Transverse colon (tissue), 4 donors: ENCODE results near the gene CAPN5.

Source experiments
- CTCF ChIP-seq, 5 experiments: fragments of 200-600 bp in 3 of 5; fragments of 450-650 bp in 2 of 5; sonication (generic) in 3 of 5; IDR thresholded peaks; 1 replicate in 2 of 5; 2 replicates in 3 of 5; pipeline ENCODE4 v1.5.1; 2016 to 2017; ENCODE audit warnings: antibody characterized with exemption in 5 of 5, inconsistent platforms in 3 of 5, mild to moderate bottlenecking in 2 of 5, moderate library complexity in 1 of 5
- POLR2A ChIP-seq: fragments of 450-650 bp; IDR thresholded peaks from one replicate; pipeline ENCODE4 v1.6.1; 2016; ENCODE audit warnings: antibody characterized with exemption, mild to moderate bottlenecking, moderate library complexity
- POLR2AphosphoS5 ChIP-seq, 3 donors: sonication (generic); formaldehyde crosslinking; IDR thresholded peaks; one replicate each; pipeline ENCODE4 v1.6.1; 2016; ENCODE audit warnings: antibody characterized with exemption in 3 of 3

GRCh38 chr11:77085652-77086051 lies 18.9 kb downstream of the CAPN5 start:
- TF ChIP-seq CTCF (IDR thresholded peaks at IDR 0.05) = no peak
- TF ChIP-seq POLR2A = no peak
- TF ChIP-seq POLR2AphosphoS5 (IDR thresholded peaks at IDR 0.05) = no peak
